Panc1 (cell line): ENCODE data around the gene RASL10A.

Experiments used
- CTCF ChIP-seq: fragments of 450-650 bp; IDR thresholded peaks from 2 replicates; pipeline ENCODE4 v1.5.1; 2017; ENCODE audit warnings: mild to moderate bottlenecking
- POLR2AphosphoS5 ChIP-seq: IDR thresholded peaks from 2 replicates; pipeline ENCODE4 v1.6.1; 2012; ENCODE audit warnings: mild to moderate bottlenecking, low read depth, low read length, moderate library complexity
- TCF7L2 ChIP-seq: IDR thresholded peaks from 2 replicates; pipeline ENCODE4 v1.6.1; 2011; ENCODE audit warnings: mild to moderate bottlenecking, low read depth, low read length, inconsistent platforms

GRCh38 chr22:29309332-29310064 is 6.0 kb downstream of the RASL10A start:
- TF ChIP-seq CTCF = no peak
- TF ChIP-seq POLR2AphosphoS5 = no peak
- no peak for TF ChIP-seq TCF7L2
